ENCODE results near the gene UMAD1. TPM values are rescaled to one million over a fixed set of nuclear protein-coding genes. Genes with fewer than 3 reads are reported as not detected.

The UMAD1 gene
- total and polyA plus RNA-seq, 2 donors (not counting 3 experiments of a cell fraction or from before 2014, with no cell fraction given): 5.6 to 6.6 TPM

DNA sequence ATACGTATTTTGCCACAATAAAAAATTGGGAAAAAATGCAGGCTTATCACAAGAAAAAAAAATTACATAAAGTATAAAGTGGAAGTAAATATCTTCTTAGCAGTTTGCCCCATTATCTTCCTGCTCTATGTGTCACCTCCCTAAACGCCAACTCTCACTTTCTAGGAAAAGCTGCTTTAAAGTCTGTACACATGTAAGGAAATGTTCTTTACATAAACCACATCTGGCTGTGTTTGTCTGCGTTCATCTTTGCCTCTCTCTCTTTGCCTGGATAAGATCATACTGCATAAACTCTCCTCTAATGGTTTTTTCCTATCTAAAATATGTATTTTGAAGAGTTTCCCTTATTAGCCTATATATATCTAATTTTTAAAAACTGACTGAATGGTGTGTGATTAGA, 23.0 kb upstream of the UMAD1 start:
- no peak overlapping the region for H3K4me2 ChIP-seq (ENCODE audit: insufficient read depth, low read length)
- no peaks in the 10 kb centered on the region for H4K20me1 ChIP-seq (replicated peaks; ENCODE audit: control insufficient read depth, extremely low read depth, insufficient read depth, low read length)
- H3K9me1 ChIP-seq (replicated peaks; ENCODE audit: control insufficient read depth, extremely low read depth, insufficient read depth, low read length): no peaks in the 10 kb centered on the region
- no peaks in the 10 kb centered on the region for H3K4me1 ChIP-seq (ENCODE audit: control insufficient read depth, extremely low read depth, insufficient read depth, low read length)
- no peaks in the 10 kb centered on the region for H3K36me3 ChIP-seq (ENCODE audit: control insufficient read depth in 2 of 2, extremely low read depth in 1 of 2, insufficient read depth in 2 of 2, low read length in 2 of 2)
- TF ChIP-seq GATA2 (IDR thresholded peaks at IDR 0.05; ENCODE audit: insufficient read depth, insufficient read length, low read depth, low read length): no peak
- no peak for TF ChIP-seq MAX (IDR thresholded peaks at IDR 0.05; ENCODE audit: insufficient read depth, insufficient read length)
- TF ChIP-seq POLR2AphosphoS5 (IDR thresholded peaks at IDR 0.05; ENCODE audit: insufficient read depth, low read depth, low read length): no peak
- no peak for TF ChIP-seq JUN (IDR thresholded peaks at IDR 0.05; ENCODE audit: borderline replicate concordance, insufficient read depth, insufficient read length, low read depth)
- TF ChIP-seq EZH2 (IDR thresholded peaks at IDR 0.05; ENCODE audit: borderline replicate concordance, low read depth, low read length, severe bottlenecking): no peak
- no peak for TF ChIP-seq FOS (IDR thresholded peaks at IDR 0.05; ENCODE audit: borderline replicate concordance, insufficient read depth, low read length)
- no peak for TF ChIP-seq MYC (IDR thresholded peaks at IDR 0.05; ENCODE audit: low read depth, low read length)
- TF ChIP-seq POLR2A (IDR thresholded peaks at IDR 0.05; ENCODE audit: low read depth, low read length): no peak
- TF ChIP-seq, protein P1, sequence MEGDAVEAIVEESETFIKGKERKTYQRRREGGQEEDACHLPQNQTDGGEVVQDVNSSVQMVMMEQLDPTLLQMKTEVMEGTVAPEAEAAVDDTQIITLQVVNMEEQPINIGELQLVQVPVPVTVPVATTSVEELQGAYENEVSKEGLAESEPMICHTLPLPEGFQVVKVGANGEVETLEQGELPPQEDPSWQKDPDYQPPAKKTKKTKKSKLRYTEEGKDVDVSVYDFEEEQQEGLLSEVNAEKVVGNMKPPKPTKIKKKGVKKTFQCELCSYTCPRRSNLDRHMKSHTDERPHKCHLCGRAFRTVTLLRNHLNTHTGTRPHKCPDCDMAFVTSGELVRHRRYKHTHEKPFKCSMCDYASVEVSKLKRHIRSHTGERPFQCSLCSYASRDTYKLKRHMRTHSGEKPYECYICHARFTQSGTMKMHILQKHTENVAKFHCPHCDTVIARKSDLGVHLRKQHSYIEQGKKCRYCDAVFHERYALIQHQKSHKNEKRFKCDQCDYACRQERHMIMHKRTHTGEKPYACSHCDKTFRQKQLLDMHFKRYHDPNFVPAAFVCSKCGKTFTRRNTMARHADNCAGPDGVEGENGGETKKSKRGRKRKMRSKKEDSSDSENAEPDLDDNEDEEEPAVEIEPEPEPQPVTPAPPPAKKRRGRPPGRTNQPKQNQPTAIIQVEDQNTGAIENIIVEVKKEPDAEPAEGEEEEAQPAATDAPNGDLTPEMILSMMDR (IDR thresholded peaks at IDR 0.05; ENCODE audit: extremely low read depth in 1 of 2, insufficient read depth in 1 of 2, low read depth in 1 of 2, low read length in 2 of 2): no peak
- dilution Hi-C loops (cut with MboI; ENCODE audit: extremely low pct_ligation_motif_present, low sequenced_read_pairs): no loop called here
- no peaks in the 10 kb centered on the region for H3K79me2 ChIP-seq (ENCODE audit: control insufficient read depth, insufficient read depth, low read length)
- no peaks in the 10 kb centered on the region for H3K27me3 ChIP-seq (ENCODE audit: control insufficient read depth in 2 of 2, insufficient read depth in 2 of 2, low read length in 2 of 2)
- H3K9me3 ChIP-seq (replicated peaks; ENCODE audit: control insufficient read depth, insufficient read depth, low read length): no peaks in the 10 kb centered on the region
- FAIRE-seq (no peak), DNase-seq (ENCODE audit: low read depth, low spot score) (no peak)
- BruUV-seq (replicated peaks): no TSS peak
- H3K4me3 ChIP-seq (replicated peaks in 1 of 3; ENCODE audit: insufficient read depth in 1 of 3, low read depth in 1 of 3, low read length in 3 of 3): no peak overlapping the region
- intact Hi-C loops (cut with micrococcal nuclease): no loop called here
- no peak overlapping the region for H3K9ac ChIP-seq (replicated peaks; ENCODE audit: extremely low read depth, insufficient read depth, low read length)
- POLR2A ChIA-PET: no interaction called here
- CTCF ChIA-PET: no interaction called here
- no peak overlapping the region for H3K27ac ChIP-seq (ENCODE audit: insufficient read depth, low read depth, low read length)
- H2AFZ ChIP-seq (ENCODE audit: low read depth, low read length): no peak overlapping the region
